Trophoblast cell (in vitro differentiated cells and primary cell): ENCODE measurements around the gene AGAP4.
"Not testable (repeated sequence)": the region's sequence is repeated elsewhere in the genome, so short reads cannot be mapped to it uniquely, and the experiment has no call there.

Experiments
- DNase-seq, 2 donors: peaks; one replicate each; pipeline ENCODE4 v3.0.0-alpha.2; 2016
- H2AFZ ChIP-seq: 2 replicates; pipeline ENCODE4 v1.6.1; 2013; ENCODE audit warnings: low read length, moderate library complexity, mild to moderate bottlenecking; ENCODE audit not compliant: insufficient read depth, poor library complexity
- H2AK5ac ChIP-seq: 2 replicates; pipeline ENCODE4 v1.6.1; 2013; ENCODE audit warnings: mild to moderate bottlenecking, low read length
- H2BK120ac ChIP-seq: 2 replicates; pipeline ENCODE4 v1.6.1; 2013; ENCODE audit warnings: low read length, mild to moderate bottlenecking, moderate library complexity; ENCODE audit not compliant: insufficient read depth, poor library complexity
- H2BK12ac ChIP-seq: 2 replicates; pipeline ENCODE4 v1.6.1; 2013; ENCODE audit warnings: mild to moderate bottlenecking, low read length, moderate library complexity
- H2BK5ac ChIP-seq: 2 replicates; pipeline ENCODE4 v1.6.1; 2013; ENCODE audit warnings: low read length, low read depth, moderate library complexity, mild to moderate bottlenecking; ENCODE audit not compliant: poor library complexity
- H3K14ac ChIP-seq: 2 replicates; pipeline ENCODE4 v1.6.1; 2013; ENCODE audit warnings: mild to moderate bottlenecking, low read length
- H3K18ac ChIP-seq: 2 replicates; pipeline ENCODE4 v1.6.1; 2013; ENCODE audit warnings: mild to moderate bottlenecking, low read length
- H3K23ac ChIP-seq: 2 replicates; pipeline ENCODE4 v1.6.1; 2013; ENCODE audit warnings: low read length
- H3K27ac ChIP-seq: 2 replicates; pipeline ENCODE4 v1.5.1; 2013; ENCODE audit warnings: low read depth, mild to moderate bottlenecking, inconsistent platforms, low read length, moderate library complexity
- H3K27me3 ChIP-seq: 2 replicates; pipeline ENCODE4 v1.6.1; 2013; ENCODE audit warnings: inconsistent platforms, mild to moderate bottlenecking, low read length, moderate library complexity; ENCODE audit not compliant: insufficient read depth
- H3K36me3 ChIP-seq, 2 experiments: 1 replicate in 1 of 2; 2 replicates in 1 of 2; pipeline ENCODE4 v1.6.1; 2013; ENCODE audit warnings: low read length in 2 of 2, mild to moderate bottlenecking in 2 of 2, moderate library complexity in 1 of 2; ENCODE audit not compliant: insufficient read depth in 2 of 2, control insufficient read depth in 1 of 2
- H3K4ac ChIP-seq: 2 replicates; pipeline ENCODE4 v1.6.1; 2013; ENCODE audit warnings: low read depth, mild to moderate bottlenecking, low read length, moderate library complexity
- H3K4me1 ChIP-seq, 2 experiments: 1 replicate in 1 of 2; 2 replicates in 1 of 2; pipeline ENCODE4 v1.6.1; 2013; ENCODE audit warnings: low read length in 2 of 2, mild to moderate bottlenecking in 2 of 2, moderate library complexity in 1 of 2; ENCODE audit not compliant: insufficient read depth in 2 of 2, control insufficient read depth in 1 of 2
- H3K4me2 ChIP-seq: 2 replicates; pipeline ENCODE4 v1.6.1; 2013; ENCODE audit warnings: inconsistent platforms, mild to moderate bottlenecking, low read length, moderate library complexity
- H3K4me3 ChIP-seq: 2 replicates; pipeline ENCODE4 v1.5.1; 2013; ENCODE audit warnings: mild to moderate bottlenecking, low read depth, low read length, inconsistent platforms
- H3K79me1 ChIP-seq: one replicate; pipeline ENCODE4 v1.6.1; 2013; ENCODE audit warnings: low read length
- H3K79me2 ChIP-seq: 2 replicates; pipeline ENCODE4 v1.6.1; 2013; ENCODE audit warnings: low read length, mild to moderate bottlenecking; ENCODE audit not compliant: control insufficient read depth, insufficient read depth, poor library complexity
- H3K9ac ChIP-seq: 2 replicates; pipeline ENCODE4 v1.6.1; 2013; ENCODE audit warnings: mild to moderate bottlenecking, low read length
- H3K9me3 ChIP-seq: 2 replicates; pipeline ENCODE4 v1.6.1; 2013; ENCODE audit warnings: low read depth, mild to moderate bottlenecking, control low read depth, inconsistent platforms, low read length; ENCODE audit not compliant: insufficient read depth
- H4K12ac ChIP-seq: 2 replicates; pipeline ENCODE4 v1.6.1; 2013; ENCODE audit warnings: low read depth, mild to moderate bottlenecking, low read length, moderate library complexity
- H4K8ac ChIP-seq: 2 replicates; pipeline ENCODE4 v1.6.1; 2013; ENCODE audit warnings: low read depth, mild to moderate bottlenecking, low read length, moderate library complexity
- H4K91ac ChIP-seq: one replicate; pipeline ENCODE4 v1.6.1; 2013; ENCODE audit warnings: low read depth, mild to moderate bottlenecking, low read length, moderate library complexity
- WGBS: extraction: QIAGEN DNeasy Blood & Tissue Kit; methylation state at CpG from one replicate; pipeline ENCODE4 v1.1.7; 2013; ENCODE audit warnings: missing lambda C conversion rate; ENCODE audit not compliant: insufficient read length, insufficient coverage; ENCODE audit errors: extremely low coverage; 5-methylcytosine and 5-hydroxymethylcytosine counted together

AGAP4 gene

GRCh38 chr10:45865404-45865803 is 18.1 kb upstream of the AGAP4 start:
- H3K18ac ChIP-seq = not testable (repeated sequence)

GRCh38 chr10:45864264-45864663 is 17.0 kb upstream of the AGAP4 start:
- not testable (repeated sequence) for H3K4me3 ChIP-seq, H3K4ac ChIP-seq, H3K27ac ChIP-seq, H3K4me1 ChIP-seq, H3K9me3 ChIP-seq, H3K4me2 ChIP-seq, H4K12ac ChIP-seq, H2AK5ac ChIP-seq, H2BK5ac ChIP-seq, H3K79me1 ChIP-seq, H2BK12ac ChIP-seq, H3K14ac ChIP-seq, H4K91ac ChIP-seq, H3K79me2 ChIP-seq, H2AFZ ChIP-seq, DNase-seq, H3K36me3 ChIP-seq, H3K18ac ChIP-seq, H3K9ac ChIP-seq, H4K8ac ChIP-seq, H2BK120ac ChIP-seq, H3K23ac ChIP-seq, H3K27me3 ChIP-seq
- no CpG with 5 or more reads among the region's 3 CpGs for WGBS

More at GRCh38 chr10:45865404-45865803, 18.1 kb upstream of the AGAP4 start:
- H3K14ac ChIP-seq, H3K23ac ChIP-seq, H4K8ac ChIP-seq, H3K4me3 ChIP-seq, H2BK12ac ChIP-seq, H3K4me1 ChIP-seq, H3K4ac ChIP-seq, DNase-seq, H2AK5ac ChIP-seq, H4K91ac ChIP-seq, H3K4me2 ChIP-seq, H2BK5ac ChIP-seq, H3K27me3 ChIP-seq, H3K27ac ChIP-seq, H3K36me3 ChIP-seq, H2BK120ac ChIP-seq, H3K79me1 ChIP-seq, H3K79me2 ChIP-seq, H3K9ac ChIP-seq, H3K9me3 ChIP-seq, H2AFZ ChIP-seq, H4K12ac ChIP-seq: not testable (repeated sequence)
- WGBS = no CpG with 5 or more reads among the region's 33 CpGs

GRCh38 chr10:45863632-45864031 is 16.3 kb upstream of the AGAP4 start:
- WGBS = no CpG with 5 or more reads among the region's 2 CpGs
- H3K27ac ChIP-seq, H3K4me3 ChIP-seq, H3K79me1 ChIP-seq, H3K27me3 ChIP-seq, H3K79me2 ChIP-seq, H3K36me3 ChIP-seq, H3K9me3 ChIP-seq, H4K91ac ChIP-seq, DNase-seq, H3K18ac ChIP-seq, H3K9ac ChIP-seq, H2AFZ ChIP-seq, H3K4ac ChIP-seq, H2BK120ac ChIP-seq, H2BK12ac ChIP-seq, H3K4me2 ChIP-seq, H3K4me1 ChIP-seq, H3K23ac ChIP-seq, H2BK5ac ChIP-seq, H4K12ac ChIP-seq, H3K14ac ChIP-seq, H4K8ac ChIP-seq, H2AK5ac ChIP-seq: not testable (repeated sequence)

GRCh38 chr10:45857931-45858330 is 10.6 kb upstream of the AGAP4 start:
- not testable (repeated sequence) for H2AFZ ChIP-seq, H3K36me3 ChIP-seq, H3K4ac ChIP-seq, H3K9ac ChIP-seq, H3K9me3 ChIP-seq, H3K27ac ChIP-seq, H3K4me3 ChIP-seq, H3K14ac ChIP-seq, H3K4me1 ChIP-seq, H3K23ac ChIP-seq, H2BK12ac ChIP-seq, H3K79me1 ChIP-seq, DNase-seq, H2BK5ac ChIP-seq, H4K91ac ChIP-seq, H4K8ac ChIP-seq, H4K12ac ChIP-seq, H3K4me2 ChIP-seq, H2AK5ac ChIP-seq, H3K27me3 ChIP-seq, H3K18ac ChIP-seq, H3K79me2 ChIP-seq, H2BK120ac ChIP-seq
- no CpG with 5 or more reads among the region's 4 CpGs for WGBS
